HG02943 (cell line): ENCODE measurements around the gene PDGFC.

ENCODE experiments used
- ATAC-seq: cut with Tn5 transposase; IDR thresholded peaks from one replicate; pipeline ENCODE4 v1.9.1; 2021; ENCODE audit warnings: mild to moderate bottlenecking, low read depth, moderate library complexity; ENCODE audit not compliant: unreplicated experiment

PDGFC gene

GRCh38 chr4:156975686-156976085 is 4.1 kb upstream of the PDGFC start:
- no peak for ATAC-seq

- ATAC-seq, result no peak
These were observed 2.7 kb upstream of the PDGFC start for GRCh38 chr4:156974264-156974663.

DNA sequence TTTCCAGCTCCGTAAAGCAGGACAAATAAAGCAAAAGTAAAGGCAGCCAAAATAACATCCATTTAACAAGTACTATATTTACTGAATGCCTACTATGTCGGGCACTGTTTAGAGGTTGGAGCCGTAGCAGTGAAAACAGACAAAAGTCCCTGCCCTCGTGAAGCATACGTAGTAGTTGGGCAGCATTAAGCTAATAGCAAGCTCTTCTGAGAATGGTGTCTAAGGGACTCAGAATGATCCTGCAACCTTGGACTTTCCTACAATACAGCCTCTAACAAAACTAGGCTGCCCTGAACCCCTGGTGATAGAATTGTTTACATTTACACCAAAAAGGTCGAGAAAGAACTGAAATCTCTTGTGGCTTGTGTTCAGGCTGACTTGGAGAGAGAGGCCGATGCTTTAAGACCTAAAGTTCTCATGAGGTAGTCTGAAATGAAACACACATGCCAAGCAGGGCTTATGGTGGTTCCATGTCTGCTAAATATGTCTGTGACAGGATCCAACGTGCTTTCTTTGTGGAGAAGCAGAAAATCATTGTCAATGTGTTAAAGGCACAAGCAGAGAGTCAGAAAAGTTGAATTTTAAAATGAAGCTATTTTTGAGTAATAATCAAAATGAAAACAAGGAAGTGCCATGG is 898 bp upstream of the PDGFC start:
- no peak for ATAC-seq

GRCh38 chr4:156971165-156971675 is 379 bp downstream of the PDGFC start:
- no peak for ATAC-seq

DNA sequence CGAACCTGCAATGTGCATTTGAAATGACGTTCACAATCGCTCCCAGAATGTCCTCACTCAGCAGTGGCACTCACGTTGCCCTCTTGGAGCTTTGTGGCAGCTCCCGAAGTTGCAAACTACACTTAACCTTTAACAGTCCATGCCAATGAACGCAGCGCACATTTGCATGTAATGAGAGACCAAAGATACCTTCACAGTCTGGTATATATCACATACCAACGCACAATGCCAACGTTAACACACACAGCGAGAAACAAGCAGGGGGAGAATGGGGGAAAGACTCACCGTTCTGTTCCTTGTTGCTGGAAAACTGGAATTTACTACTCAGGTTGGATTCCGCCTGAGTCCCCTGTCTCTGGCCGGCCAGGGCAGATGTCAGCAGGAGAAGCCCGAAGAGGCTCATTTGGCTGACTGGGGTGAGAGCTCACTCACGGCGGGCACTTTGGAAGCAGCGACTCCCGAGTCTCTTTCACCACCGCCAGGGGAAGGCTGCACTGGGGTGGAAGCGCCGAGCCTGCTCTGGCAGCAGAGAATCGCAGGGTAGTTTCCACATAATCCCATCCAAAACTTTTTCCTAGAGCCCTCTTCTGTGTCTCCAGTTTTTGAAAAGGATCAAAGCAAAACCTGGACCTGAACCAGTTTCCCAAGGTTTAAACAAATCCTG is 966 bp downstream of the PDGFC start:
- no peak for ATAC-seq

DNA sequence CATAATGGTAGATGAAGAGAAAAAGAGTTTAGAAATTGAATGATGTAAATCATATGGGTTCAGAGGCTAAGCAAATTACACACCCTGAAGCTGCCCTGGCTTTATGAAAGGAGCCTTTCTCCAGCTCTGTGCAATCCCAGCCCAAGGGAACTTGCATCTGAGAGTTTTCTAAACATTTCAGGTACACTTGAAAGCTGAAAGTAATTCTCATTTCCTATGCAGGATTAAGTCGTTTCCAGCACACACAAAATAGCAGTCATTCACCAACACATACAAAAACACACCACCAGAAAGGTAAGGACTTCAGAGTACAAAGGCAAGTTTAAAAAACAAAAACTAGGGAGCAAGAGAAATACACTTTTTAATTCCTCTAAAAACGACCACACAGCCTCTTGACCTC is 1.7 kb downstream of the PDGFC start:
- no peak for ATAC-seq

DNA sequence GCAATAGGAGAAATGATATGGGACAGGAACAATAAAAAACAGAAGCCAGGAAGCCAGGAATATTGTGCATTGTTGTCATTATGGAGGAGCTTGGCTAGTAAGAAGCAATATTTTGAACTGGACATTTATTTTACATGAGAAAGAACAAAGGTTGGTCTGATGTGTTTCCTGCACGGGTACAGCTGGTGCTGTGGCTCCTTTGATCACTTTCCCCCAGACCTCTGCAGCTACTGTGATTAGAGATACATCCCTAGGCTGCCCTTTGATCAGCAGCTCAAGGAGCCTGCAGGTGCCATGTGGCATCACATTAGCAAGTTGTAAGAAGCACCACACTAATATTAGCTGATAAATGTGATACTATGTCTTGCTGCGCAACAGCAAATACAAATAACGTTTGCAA is 2.5 kb downstream of the PDGFC start:
- ATAC-seq, result no peak

DNA sequence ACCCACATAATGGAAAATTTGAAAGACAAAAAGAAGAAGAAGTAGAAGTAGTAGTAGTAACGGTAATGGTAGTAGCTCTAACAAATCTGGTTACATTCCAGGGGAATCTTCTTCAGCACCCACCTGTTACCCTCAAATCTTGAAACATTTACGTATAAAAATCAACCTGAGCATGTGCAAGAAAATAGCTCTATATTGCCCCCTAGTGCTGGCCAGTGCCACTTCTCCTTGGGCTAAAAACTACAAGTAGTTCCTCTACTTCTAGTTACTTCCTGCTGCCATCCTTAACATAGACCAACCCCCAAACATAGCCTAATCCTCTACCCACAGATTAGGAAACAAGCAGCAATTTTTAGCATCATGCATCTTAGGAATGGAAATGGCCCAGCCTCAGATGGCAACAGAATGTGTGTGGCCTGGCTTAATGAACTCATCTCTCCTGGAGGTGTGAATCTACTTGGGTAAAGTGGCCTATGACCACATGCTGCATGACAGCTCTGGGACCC is 3.1 kb downstream of the PDGFC start:
- ATAC-seq, result peak; percentile 69

DNA sequence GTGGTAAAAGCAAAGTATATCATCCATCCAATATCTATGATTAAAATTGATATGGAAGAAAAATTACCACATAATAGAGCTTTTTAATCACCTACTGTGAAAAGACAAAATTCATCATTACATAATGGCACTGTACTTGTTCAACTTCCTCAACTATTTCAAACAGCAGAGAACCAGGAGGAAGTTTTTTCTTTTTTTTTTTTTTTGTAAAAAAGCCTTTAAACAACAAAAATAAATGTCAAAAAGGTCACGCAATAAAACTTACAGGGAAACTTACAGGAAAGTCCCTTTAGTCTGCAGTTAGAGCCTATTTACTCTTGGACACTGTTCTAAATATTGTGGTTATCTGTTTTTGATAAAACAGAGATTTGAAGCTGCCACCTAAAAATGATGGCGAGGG is 4.8 kb downstream of the PDGFC start:
- ATAC-seq, result no peak

- ATAC-seq, result no peak
These were observed 8.2 kb downstream of the PDGFC start for GRCh38 chr4:156963419-156963818.

GRCh38 chr4:156962528-156962974 is 9.0 kb downstream of the PDGFC start:
- ATAC-seq, result no peak

- ATAC-seq, result no peak
These were observed 9.6 kb downstream of the PDGFC start for GRCh38 chr4:156962058-156962358.

DNA sequence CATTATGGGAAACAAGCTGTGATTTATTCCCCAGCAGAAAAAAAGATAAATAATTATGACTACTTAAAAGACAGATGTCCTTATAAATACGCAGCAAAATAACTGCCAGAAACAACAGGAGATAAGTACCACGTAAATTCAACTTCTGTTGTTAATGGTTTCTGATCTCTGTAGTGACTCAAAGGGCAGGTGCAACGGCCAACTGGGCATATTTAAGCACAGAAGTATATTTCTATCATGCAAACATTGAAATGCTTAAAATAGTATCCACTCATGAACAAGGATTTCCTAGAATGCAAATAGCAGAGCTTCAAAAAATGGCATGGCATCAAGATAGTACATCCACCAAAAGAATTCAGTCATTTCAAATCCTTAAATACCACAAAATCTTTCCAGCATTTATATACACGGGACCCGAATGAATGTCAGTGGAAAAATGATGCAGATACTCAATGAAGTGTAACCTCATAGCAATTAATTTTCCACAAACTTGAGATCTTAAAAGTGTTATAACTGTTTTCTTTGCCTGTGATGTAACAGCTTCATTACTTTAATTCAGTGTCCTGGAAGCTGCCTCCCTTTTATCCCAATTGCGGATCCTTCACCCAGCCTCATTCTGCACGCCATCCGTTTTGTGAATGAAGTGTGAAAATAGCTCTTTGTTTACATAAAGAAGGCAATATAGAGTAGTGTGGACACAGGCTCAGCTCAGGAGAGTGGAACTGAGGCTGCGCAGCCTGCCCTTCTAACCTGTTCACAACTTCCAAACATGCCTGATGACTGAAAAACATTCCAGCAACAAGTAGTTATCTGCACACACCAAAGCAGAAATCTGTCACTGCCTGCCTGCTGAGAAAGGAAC is 10.2 kb downstream of the PDGFC start:
- no peak for ATAC-seq

GRCh38 chr4:156959298-156959702 is 12.3 kb downstream of the PDGFC start:
- no peak for ATAC-seq

- no peak for ATAC-seq
These were observed 13.1 kb downstream of the PDGFC start for GRCh38 chr4:156958276-156959074.

DNA sequence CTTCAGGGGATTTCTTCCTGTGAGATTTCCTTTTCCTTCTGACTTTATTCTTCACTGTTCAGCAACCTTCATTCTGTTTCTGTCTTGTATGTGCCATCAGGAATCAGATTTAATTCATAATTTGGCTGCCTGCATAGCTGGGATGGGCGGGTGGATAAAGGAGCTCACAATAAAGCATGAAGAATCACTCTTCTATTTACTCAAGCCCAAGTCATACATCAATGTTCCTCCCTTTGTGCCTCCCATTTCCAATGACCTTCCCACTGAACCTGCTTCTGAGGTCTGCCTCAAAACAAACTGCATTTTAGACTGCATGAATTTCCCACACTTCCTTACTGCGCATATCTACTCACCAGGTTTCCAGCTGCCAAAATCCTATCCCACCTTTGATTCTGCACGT is 14.0 kb downstream of the PDGFC start:
- no peak for ATAC-seq

DNA sequence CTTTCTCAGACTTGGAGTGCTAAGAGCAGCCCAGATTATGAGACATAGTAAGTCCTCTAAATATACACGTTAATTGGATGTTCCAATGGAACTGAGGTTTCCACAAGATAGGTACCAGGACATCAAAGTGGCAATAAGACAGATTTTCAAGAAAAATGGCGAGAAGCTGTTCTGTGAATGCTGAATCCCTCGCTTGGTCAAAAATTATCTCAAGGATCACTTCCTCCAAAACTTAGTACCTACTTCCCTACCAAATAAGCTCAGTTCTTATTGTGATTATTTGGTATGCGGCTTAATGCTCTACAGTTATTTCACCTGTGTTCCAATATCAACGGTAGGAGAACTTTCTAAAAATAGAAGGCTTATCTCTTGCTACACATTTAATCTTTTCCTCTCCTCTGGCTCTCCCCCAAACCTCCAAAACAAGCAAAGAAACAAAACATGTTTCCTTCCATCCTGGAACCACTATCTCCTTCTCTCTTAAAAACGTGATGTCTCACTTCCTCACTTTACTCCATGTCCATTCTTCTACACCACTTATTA is 14.7 kb downstream of the PDGFC start:
- ATAC-seq, result no peak

- ATAC-seq, result no peak
These were observed 15.2 kb downstream of the PDGFC start for GRCh38 chr4:156956359-156956758.

DNA sequence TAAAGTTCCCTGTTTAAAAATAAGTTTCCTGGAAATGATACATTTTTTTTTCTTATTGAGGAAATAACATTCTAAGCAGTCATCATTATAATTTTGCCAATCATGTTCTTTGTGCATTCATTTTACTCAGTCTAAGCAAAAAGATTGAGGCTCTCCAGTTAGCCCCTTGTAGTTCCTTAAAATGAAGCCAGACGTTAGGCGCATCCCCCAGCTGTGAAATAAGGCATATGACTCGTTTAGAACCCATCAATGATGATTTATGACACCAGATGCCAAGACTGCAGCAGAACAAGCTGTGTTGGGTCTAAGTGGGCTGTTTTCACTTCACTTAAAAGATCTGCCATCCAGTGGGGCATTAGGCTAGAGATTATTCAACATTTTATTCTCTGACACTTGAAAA is 17.0 kb downstream of the PDGFC start:
- no peak for ATAC-seq

DNA sequence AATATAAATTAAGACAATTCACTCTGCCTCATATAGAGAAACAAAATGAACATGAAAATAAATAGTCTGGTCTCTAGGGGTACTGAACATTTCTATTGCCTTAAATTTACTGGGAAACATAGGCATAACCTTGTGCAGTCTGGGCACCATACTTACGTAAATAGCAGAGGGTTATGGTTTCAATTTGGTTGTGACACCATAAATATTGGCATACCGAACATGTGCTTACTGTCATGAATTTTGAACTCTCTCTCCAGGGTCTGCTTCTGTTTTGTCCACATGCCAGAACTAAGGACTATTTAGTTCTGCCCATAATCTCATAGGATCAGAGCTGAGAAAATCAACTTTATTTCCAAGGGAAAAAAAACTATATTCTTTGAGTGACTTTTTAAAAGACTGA is 17.6 kb downstream of the PDGFC start:
- ATAC-seq, result no peak
